Esophagus muscularis mucosa (tissue), 4 donors: ENCODE results near the gene CTNNA3. TPM values are rescaled to one million over a fixed set of nuclear protein-coding genes. Genes with fewer than 3 reads are reported as not detected.

Source experiments
- DNase-seq: peaks from one replicate; pipeline ENCODE4 v3.0.0-alpha.2; 2017; ENCODE audit errors: extremely low spot score
- H3K27ac ChIP-seq, 4 donors: fragments of 200-600 bp; sonication (generic); replicated peaks in 1 of 4; 1 replicate in 3 of 4; 2 replicates in 1 of 4; pipeline ENCODE4 v1.5.1; 2016 to 2019; ENCODE audit warnings: mild to moderate bottlenecking in 1 of 4
- H3K27me3 ChIP-seq, 4 donors: fragments of 200-600 bp; sonication (generic); one replicate each; pipeline versions ENCODE4 v1.5.1 to v1.6.0; 2016 to 2019
- H3K36me3 ChIP-seq, 4 donors: fragments of 200-600 bp; sonication (generic); one replicate each; pipeline ENCODE4 v1.5.1; 2016 to 2019
- H3K4me1 ChIP-seq, 4 donors: fragments of 200-600 bp; sonication (generic); one replicate each; pipeline ENCODE4 v1.5.1; 2016 to 2019
- H3K4me3 ChIP-seq, 4 donors: fragments of 200-600 bp; sonication (generic); 1 replicate in 2 of 4; 2 replicates in 2 of 4; pipeline ENCODE4 v1.5.1; 2016 to 2019; ENCODE audit warnings: mild to moderate bottlenecking in 4 of 4, moderate library complexity in 1 of 4
- H3K9me3 ChIP-seq, 4 donors: fragments of 200-600 bp; sonication (generic); 1 replicate in 3 of 4; 2 replicates in 1 of 4; pipeline ENCODE4 v1.5.1; 2016 to 2019
- EP300 ChIP-seq: sonication (generic); formaldehyde crosslinking; IDR thresholded peaks from one replicate; pipeline ENCODE4 v1.6.1; 2017; ENCODE audit warnings: antibody characterized with exemption
- POLR2A ChIP-seq: fragments of 450-650 bp; IDR thresholded peaks from one replicate; pipeline ENCODE4 v1.6.1; 2017; ENCODE audit warnings: antibody characterized with exemption, moderate library complexity, mild to moderate bottlenecking, low read depth
- POLR2AphosphoS5 ChIP-seq, 2 donors: sonication (generic); formaldehyde crosslinking; IDR thresholded peaks; one replicate each; pipeline ENCODE4 v1.6.1; 2017; ENCODE audit warnings: antibody characterized with exemption in 2 of 2
- WGBS: methylation state at CpG from one replicate; pipeline ENCODE4 v1.1.5; 2018; 5-methylcytosine and 5-hydroxymethylcytosine counted together
- intact Hi-C: fragments of 100-400 bp; cut with DNase I; formaldehyde crosslinking; loops from one replicate; pipeline ENCODE4 v1.15.1; 2023
- total RNA-seq, 4 donors: library from RNA; depleted of rRNA; stranded (reverse); fragments of >200 nt; gene quantifications; one replicate each; pipeline versions ENCODE4 v1.1.0 to v1.2.1, GENCODE V29; 2016
- TF ChIP-seq, protein P1 (sequence below), 3 experiments: fragments of 200-600 bp in 2 of 3; fragments of 450-650 bp in 1 of 3; sonication (generic) in 2 of 3; IDR thresholded peaks; one replicate each; pipeline ENCODE4 v1.5.1; 2017 to 2019; ENCODE audit warnings: antibody characterized with exemption in 3 of 3, mild to moderate bottlenecking in 2 of 3, moderate library complexity in 1 of 3

The CTNNA3 gene
- total RNA-seq, 4 donors from 2014 or later: 5.1 to 27.8 (median 17.6) TPM

DNA sequence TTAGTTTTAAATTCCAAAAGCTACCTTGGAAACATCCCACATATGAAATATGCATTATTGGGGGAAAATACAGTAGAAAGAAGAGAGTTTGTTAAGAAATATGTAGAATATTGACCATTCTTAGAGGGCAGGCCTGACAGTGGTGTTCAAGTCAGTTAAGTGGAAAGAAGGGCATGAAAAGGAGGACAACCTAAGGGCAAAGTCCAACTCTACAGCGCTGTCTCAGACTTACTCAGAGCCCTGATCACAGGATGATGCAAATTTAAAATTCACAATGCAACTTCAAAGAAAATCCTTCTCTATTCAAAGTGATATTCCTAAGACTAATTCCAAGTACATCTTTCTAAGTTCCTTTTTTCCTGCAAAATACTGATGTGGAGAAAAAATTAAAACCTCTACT lies 909.3 kb downstream of the CTNNA3 start:
- H3K36me3 ChIP-seq: no peaks in the 10 kb centered on the region
- DNase-seq: no peak
- 97% methylated on average over 1 of the region's 1 CpG for WGBS

DNA sequence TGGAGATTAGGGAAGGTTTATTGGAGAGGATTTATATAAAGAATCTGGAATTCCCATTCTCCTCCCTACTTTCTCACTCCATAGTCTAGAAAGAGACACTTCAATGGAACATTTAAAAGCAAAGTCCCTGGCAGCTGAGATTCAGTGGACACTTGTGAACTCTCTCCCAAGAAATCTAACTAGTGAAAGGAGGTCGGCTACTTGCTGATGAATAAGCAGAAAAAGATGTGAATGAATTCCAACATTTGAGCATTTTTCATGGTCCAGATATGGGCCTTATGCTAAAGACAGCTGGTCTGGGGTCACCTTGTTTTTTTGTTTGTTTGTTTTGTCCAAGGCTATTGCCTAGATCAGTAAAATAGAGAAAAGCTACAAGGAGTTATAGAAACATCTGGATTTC lies 911.2 kb downstream of the CTNNA3 start:
- no peak for DNase-seq
- no peaks in the 10 kb centered on the region for H3K27me3 ChIP-seq
- H3K27ac ChIP-seq: no peak overlapping the region
- no peak overlapping the region for H3K4me3 ChIP-seq
- H3K36me3 ChIP-seq: no peaks in the 10 kb centered on the region
- no peaks in the 10 kb centered on the region for H3K9me3 ChIP-seq
- intact Hi-C loops: no loop called here
- TF ChIP-seq, protein P1, sequence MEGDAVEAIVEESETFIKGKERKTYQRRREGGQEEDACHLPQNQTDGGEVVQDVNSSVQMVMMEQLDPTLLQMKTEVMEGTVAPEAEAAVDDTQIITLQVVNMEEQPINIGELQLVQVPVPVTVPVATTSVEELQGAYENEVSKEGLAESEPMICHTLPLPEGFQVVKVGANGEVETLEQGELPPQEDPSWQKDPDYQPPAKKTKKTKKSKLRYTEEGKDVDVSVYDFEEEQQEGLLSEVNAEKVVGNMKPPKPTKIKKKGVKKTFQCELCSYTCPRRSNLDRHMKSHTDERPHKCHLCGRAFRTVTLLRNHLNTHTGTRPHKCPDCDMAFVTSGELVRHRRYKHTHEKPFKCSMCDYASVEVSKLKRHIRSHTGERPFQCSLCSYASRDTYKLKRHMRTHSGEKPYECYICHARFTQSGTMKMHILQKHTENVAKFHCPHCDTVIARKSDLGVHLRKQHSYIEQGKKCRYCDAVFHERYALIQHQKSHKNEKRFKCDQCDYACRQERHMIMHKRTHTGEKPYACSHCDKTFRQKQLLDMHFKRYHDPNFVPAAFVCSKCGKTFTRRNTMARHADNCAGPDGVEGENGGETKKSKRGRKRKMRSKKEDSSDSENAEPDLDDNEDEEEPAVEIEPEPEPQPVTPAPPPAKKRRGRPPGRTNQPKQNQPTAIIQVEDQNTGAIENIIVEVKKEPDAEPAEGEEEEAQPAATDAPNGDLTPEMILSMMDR (IDR thresholded peaks at IDR 0.05): no peak
- no peak for TF ChIP-seq POLR2AphosphoS5 (IDR thresholded peaks at IDR 0.05)
- TF ChIP-seq POLR2A: no peak
- TF ChIP-seq EP300: no peak
- 55% methylated on average over 1 of the region's 1 CpG for WGBS
- H3K4me1 ChIP-seq: no peaks in the 10 kb centered on the region

More for the DNA sequence above, 909.3 kb downstream of the CTNNA3 start:
- no peak overlapping the region for H3K4me3 ChIP-seq
- H3K4me1 ChIP-seq: no peaks in the 10 kb centered on the region
- intact Hi-C loops: no loop called here
- no peak overlapping the region for H3K27ac ChIP-seq
- no peaks in the 10 kb centered on the region for H3K9me3 ChIP-seq
- TF ChIP-seq, protein P1 (IDR thresholded peaks at IDR 0.05): no peak
- TF ChIP-seq POLR2AphosphoS5 (IDR thresholded peaks at IDR 0.05): no peak
- TF ChIP-seq POLR2A: no peak
- TF ChIP-seq EP300: no peak
- no peaks in the 10 kb centered on the region for H3K27me3 ChIP-seq

DNA sequence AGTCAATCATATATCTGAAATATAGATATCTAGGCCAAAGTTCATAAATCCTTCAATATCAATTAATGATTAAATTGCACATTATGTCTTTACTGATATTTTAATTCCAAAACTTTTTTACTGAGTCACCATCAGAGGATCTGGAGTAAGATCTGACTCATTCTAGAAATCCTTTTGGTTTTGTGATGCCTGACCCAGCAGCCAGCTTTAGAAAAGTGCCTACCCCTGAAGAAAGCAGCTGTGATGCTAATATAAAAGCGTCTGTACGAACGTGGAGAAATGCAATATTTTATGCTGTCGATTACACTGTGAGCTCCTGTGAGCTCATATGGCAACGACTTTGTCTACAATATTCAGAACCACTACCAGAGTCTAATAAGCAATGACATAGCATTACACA lies 912.7 kb downstream of the CTNNA3 start:
- intact Hi-C loops: no loop called here
- TF ChIP-seq EP300: no peak
- no peak for TF ChIP-seq POLR2A
- TF ChIP-seq, protein P1 (IDR thresholded peaks at IDR 0.05): no peak
- TF ChIP-seq POLR2AphosphoS5 (IDR thresholded peaks at IDR 0.05): no peak
- no peak for DNase-seq
- H3K9me3 ChIP-seq: no peaks in the 10 kb centered on the region
- no peak overlapping the region for H3K27ac ChIP-seq
- no peaks in the 10 kb centered on the region for H3K4me1 ChIP-seq
- H3K27me3 ChIP-seq: no peaks in the 10 kb centered on the region
- H3K36me3 ChIP-seq: no peaks in the 10 kb centered on the region
- 89% methylated on average over 5 of the region's 5 CpGs for WGBS
- no peak overlapping the region for H3K4me3 ChIP-seq

DNA sequence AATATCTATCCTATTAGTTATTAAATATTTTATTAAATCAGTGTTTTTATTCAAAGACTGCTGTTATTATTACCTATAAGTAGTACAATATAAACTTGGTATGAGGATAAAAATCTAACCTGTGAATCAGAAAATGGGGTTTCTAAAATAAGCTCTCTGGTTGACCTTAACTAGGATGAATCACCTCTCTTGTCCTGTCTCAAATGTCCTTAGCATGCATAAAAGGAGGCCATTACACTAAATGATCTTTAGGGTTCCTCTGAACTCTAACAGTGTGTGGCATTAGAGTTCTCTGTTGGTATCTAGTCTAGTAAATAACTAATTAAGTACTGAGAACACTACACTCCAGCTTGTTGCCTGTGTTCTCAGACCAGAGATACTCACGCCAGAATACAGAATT lies 913.2 kb downstream of the CTNNA3 start:
- TF ChIP-seq, protein P1 (IDR thresholded peaks at IDR 0.05): no peak
- TF ChIP-seq EP300 (no peak), POLR2AphosphoS5 (IDR thresholded peaks at IDR 0.05) (no peak), POLR2A (no peak)
- no peak for DNase-seq
- H3K27me3 ChIP-seq: no peaks in the 10 kb centered on the region
- no peaks in the 10 kb centered on the region for H3K4me1 ChIP-seq
- no peak overlapping the region for H3K4me3 ChIP-seq
- no peaks in the 10 kb centered on the region for H3K36me3 ChIP-seq
- H3K27ac ChIP-seq: no peak overlapping the region
- no peaks in the 10 kb centered on the region for H3K9me3 ChIP-seq
- 87% methylated on average over 1 of the region's 1 CpG for WGBS
- intact Hi-C loops: no loop called here

DNA sequence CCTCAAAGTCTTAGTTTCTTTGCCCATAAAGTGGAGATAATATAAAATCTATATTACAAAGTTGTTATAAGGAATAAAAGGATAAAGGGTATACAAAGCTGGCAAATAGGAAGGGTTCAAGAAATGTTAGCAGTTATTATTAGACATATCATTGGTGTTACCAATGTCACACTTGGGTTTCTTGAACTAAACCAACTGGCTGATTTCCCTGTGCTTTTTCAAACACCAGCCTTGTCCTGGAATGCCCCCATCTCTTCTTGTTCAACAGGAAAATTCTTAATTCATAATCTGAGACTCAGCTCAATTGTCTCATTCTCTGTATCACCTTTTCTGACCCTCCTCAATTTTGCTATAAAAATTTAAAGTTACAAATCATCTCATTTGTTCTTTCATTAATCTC lies 913.9 kb downstream of the CTNNA3 start:
- Histone ChIP-seq H3K27me3 (no peaks in the 10 kb centered on the region), H3K27ac (no peak overlapping the region), H3K4me3 (no peak overlapping the region), H3K36me3 (no peaks in the 10 kb centered on the region), H3K9me3 (no peaks in the 10 kb centered on the region), H3K4me1 (no peaks in the 10 kb centered on the region)
- TF ChIP-seq, protein P1 (IDR thresholded peaks at IDR 0.05): no peak
- TF ChIP-seq POLR2A (no peak), EP300 (no peak)
- intact Hi-C loops: no loop called here
- no peak for DNase-seq
